AML-193 (cell line): ENCODE data around the gene MROH2B.

Experiments
- DNase-seq, 2 experiments: peaks; one replicate each; lab custom pipeline; 2025; lab: John Stamatoyannopoulos, UW

Gene MROH2B

GRCh38 chr5:41071242-41071641, at the start of gene MROH2B:
MROH2B (minus strand) TSS chr5:41071342; CDS start chr5:41070852, 490 bp downstream.
- DNase-seq = no peak

DNA sequence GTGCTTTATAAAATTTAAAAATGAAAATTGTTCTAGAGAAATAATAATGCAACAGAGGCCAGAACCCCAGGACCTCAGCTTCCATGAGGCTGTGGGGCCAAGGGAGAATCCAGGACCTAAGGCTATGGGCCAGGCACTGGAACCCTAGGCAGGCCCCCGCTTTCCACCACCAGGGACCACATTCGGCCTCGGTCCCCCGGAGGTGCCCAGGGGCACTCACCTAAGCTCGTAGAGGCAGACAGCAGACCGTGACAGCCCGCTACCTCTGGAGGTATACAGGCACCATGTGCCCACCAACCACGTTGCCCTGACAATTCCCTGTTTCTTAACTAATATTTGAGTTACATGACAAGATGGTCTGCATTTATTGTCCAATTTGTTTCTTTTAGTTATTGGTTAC, 49.5 kb upstream of the MROH2B start:
- DNase-seq = no peak

GRCh38 chr5:41118177-41118576, 47.0 kb upstream of the MROH2B start:
- DNase-seq = no peak

DNA sequence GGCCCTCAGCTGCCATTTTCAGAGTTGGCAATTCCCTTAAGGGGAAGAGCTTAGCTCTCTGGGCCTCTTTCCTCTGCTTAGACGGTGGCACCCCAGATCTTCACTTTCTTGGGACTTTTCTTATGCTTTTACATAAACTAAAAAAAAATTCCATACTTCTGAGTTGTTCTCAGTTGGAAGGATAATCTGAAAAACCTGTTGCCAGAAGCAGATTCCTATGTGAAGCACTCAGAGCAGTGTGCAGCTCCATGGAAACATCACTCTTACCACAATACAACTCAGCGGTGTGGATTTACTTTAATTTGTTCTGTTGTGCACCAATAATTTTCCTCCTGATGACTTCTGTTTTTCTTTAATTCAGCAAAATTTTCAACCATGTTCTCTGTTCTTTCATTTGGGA, 44.1 kb upstream of the MROH2B start:
- DNase-seq = no peak

- no peak for DNase-seq
These were observed 41.6 kb upstream of the MROH2B start for GRCh38 chr5:41112486-41113455.

DNA sequence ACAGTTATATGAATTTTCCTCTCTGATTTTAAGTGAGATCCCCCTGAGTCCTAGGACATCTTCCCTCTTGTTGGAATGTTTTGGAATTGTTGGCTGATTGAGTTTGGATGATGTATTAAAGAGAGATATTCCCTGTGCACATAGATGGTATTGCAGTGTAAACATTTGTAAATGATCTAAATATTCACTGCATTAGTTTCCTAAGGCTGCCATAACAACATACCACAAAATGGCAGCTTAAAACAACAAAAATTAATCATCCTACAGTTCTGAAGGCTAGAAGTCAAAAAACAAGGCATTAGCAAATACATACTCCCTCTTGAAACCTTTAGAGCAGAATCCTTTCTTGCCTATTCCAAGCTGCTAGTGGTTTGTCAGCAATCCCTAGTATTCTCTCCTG, 38.0 kb upstream of the MROH2B start:
- DNase-seq = no peak

- DNase-seq = no peak
These were observed 31.2 kb upstream of the MROH2B start for GRCh38 chr5:41102341-41102740.

DNA sequence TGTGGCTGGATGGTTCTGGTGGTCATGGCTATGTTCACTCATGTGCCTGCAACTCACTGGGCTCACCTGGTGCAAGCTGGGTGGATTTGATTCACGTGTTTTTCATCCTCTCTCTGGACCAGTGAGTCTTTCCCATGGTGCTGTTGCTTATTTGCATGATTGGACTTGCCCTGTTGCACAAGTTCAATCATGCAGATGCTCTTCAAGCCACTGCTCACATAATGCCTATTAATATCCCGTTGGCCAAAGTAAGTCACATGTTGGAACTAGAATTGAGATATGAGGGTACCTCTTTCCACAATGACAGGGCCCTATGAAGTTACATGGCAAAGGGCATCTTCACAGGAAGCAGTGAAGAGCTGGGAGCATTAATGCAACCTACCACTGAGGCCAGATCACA, 26.5 kb upstream of the MROH2B start:
- no peak for DNase-seq

DNA sequence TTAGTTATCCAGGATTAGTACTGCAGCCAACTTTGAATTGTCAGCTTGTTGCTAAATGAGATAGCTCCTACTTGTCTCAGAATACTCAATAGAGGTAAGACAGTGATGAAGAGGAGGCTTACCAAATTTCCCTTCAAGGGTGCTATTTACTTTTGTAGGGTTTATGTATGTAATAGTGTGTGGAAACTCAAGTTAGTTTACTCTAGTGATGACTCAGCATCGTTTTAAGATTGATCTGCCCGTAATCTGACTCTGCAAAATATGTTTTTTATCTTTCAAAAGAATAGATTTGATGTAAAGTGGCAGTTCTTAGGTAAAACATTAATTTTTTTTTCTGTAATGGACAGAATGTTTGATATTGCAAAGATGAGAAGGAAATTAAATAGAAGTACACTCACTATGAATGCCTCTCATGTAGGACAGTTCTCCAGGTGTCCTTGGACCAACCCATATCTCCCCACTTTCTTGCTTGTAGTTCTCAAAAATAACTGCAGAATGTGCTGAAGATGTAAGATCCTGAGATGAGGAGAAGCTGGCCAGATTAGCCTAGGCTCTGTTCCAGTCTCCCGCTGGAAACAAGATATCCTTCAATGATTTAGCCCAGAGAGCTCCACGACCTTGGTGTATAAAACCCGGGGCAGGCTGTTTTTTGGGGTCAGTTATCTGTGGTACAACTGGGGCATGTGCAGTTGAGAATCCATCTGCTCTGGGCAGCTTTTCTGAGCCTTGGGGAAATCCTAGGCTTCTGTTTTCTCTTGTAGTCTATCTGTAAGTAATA, 24.4 kb upstream of the MROH2B start:
- no peak for DNase-seq

GRCh38 chr5:41094871-41095270, 23.7 kb upstream of the MROH2B start:
- DNase-seq = no peak

DNA sequence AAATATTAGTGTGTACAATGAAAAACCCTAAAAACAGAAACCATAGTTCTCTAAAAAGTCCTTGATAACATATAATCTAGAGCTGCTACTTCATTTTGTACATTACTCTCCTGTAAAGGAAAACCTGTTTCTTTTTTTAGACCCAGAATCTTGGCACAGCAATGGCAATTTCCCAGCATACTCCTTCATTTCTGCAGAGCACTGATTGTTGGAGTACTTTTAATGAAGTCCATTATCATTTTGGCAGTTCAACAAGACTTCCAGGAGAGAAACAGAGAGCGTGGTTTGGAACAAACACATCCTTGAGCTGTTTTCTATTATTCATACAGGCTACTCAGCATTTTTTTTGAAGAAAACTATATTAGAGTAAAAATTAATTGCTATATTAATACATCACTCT, 22.7 kb upstream of the MROH2B start:
- DNase-seq = no peak

- DNase-seq = no peak
These were observed 16.3 kb upstream of the MROH2B start for GRCh38 chr5:41087461-41087860.

DNA sequence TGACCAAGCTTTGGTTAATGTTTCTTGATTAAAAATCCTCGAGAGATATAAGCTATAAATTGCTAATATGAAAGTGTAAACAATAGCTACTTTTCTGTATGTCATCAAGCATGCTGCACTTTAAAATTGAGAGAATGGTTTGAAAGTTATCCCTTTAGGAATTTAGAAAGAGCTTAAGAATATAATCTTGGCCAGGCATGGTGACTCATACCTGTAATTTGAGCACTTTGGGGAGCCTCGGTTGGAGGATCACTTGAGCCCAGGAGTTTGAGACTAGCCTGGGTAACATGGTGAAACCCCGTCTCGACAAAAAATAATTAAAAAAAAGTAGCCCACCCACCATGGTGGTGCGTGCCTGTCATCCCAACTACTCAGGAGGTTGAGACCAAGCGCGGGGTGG, 12.2 kb upstream of the MROH2B start:
- DNase-seq = no peak

GRCh38 chr5:41071975-41072374, 833 bp upstream of the MROH2B start:
- DNase-seq = no peak

- DNase-seq = no peak
These were observed 3.2 kb downstream of the MROH2B start for GRCh38 chr5:41067714-41068568.

DNA sequence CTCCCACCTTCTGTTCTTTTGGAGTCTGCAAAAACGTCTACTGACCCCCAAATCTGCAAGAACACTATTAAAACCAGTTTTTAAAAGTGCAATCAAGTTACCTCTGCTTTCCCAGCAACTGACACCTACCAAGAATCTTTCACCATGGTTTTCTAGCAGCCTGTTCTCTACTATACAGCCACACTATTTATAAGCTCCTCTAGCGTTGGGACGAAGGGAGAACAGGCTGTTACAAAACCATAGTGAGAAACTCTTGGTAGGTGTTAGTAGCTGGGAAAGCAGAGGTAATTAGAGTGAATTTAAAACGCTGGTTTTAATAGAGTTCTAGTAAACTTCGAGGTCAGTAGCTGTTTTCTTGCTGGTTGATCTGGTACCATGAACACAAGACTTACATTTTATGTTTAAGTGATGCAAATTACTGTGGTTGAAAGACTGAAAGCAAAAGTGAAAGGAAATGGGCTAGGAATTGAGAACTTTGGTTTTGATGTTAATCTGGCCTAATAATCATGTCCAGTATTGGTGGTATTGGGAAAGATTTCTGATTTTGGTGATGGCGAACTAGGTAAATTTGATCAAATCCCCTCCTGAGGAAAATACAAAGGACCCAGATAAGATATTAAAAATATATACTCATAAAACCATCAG, 5.3 kb downstream of the MROH2B start:
- DNase-seq = no peak

GRCh38 chr5:41057940-41058339, 13.2 kb downstream of the MROH2B start:
- no peak for DNase-seq

DNA sequence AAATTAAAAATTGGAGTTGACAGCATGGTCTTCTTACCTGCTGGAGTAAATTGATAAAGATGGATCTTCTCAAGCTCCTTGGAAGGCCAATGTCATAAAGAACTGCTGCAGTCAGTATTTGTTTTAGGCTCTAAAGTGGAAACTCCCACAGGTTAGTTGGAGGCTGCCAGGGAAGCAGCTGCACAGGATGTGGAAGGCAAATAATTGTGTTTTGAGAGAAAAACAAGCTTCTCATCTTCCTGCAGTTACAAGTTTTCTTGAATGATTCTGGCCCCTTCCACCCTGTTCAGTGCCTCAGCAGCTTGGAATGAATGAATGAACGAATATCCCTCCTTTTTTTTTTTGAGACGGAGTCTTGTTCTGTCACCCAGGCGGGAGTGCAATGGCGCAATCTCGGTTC, 13.9 kb downstream of the MROH2B start:
- no peak for DNase-seq

DNA sequence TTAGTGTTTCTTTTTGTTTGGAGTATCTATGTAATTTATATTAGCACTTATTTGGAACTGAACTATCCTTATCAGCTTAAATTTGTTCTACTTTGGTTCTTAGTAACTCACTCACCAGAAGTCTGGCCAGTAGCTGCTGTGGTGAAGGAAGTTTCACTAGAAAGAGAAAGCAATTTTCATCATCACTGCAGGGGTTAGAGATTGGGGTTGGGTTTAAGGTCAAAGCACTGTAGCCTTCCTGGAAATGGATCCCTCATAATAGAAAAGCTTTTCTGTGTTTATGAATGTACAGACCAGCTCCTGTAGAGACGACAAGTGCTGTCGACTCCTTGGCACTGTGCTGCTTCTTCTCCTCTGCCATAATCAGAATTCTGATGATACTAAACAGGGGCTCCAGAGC, 22.2 kb downstream of the MROH2B start:
- no peak for DNase-seq

DNA sequence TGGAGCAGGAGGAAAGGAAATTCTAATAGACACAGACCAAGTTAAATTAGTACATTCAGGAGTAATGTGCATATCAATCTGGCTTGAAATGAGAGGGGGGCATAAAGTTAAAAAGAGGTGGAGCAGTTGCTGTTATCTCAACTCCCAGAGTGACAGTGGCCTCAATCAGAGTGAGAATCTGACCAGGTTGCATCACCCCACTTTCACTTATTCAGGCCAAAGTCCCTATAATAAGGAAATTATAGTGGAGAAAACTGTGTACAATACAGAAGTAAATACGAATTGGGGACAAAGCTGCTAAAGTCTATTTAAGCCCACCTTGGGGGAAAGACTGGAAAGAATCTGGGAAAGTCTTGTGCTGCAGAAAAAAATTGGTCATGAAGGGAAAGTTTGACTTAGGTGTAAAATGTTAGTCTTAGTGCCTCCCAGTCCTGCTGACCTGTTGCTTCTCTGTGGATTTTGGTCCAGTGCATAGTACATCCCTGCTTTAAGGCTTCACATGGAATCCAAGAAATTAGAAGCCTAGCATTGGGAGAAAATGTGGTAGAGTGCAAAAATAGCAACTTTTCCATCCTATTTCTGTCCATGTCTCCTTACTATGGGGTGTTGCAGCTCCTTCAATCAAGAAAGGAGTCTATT, 27.9 kb downstream of the MROH2B start:
- DNase-seq = no peak

DNA sequence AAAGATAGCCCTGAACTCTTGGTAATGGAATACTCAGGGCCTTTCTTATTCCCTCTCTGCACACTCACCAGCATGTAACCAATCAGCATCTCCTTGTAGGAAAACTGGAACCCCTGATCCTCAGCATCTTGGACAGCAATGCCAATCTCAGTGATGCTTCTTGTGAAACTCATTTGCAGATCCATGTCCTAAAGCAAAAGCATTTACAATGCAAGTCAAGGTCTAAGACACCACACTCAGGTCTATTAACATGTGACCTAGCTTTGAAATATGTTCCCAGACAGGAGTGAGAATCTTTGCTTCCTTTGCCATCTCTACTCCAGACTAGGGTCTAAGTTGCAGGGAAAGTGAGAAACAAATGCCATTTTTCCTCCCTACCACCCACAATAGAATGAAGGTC, 38.2 kb downstream of the MROH2B start:
- DNase-seq = no peak
